Hepatocyte (in vitro differentiated cells): Measurements from ENCODE around the gene AK1. TPM values are rescaled to one million over a fixed set of nuclear protein-coding genes. Genes with fewer than 3 reads are reported as not detected.

Source experiments
- DNase-seq: peaks from one replicate; pipeline ENCODE4 v3.0.0-alpha.2; 2016; ENCODE audit warnings: low spot score
- H2AFZ ChIP-seq: fragments of 200-600 bp; sonication (generic); 2 replicates; pipeline ENCODE4 v1.6.0; 2016; ENCODE audit warnings: antibody characterized with exemption, mild to moderate bottlenecking
- H3K27ac ChIP-seq: fragments of 200-600 bp; sonication (generic); 2 replicates; pipeline ENCODE4 v1.5.1; 2016; ENCODE audit warnings: mild to moderate bottlenecking
- H3K27me3 ChIP-seq: fragments of 200-600 bp; sonication (generic); 2 replicates; pipeline ENCODE4 v1.6.1; 2016
- H3K36me3 ChIP-seq: fragments of 200-600 bp; sonication (generic); replicated peaks from 2 replicates; pipeline ENCODE4 v1.5.1; 2016; ENCODE audit warnings: low read depth; ENCODE audit not compliant: insufficient read depth
- H3K4me1 ChIP-seq: fragments of 200-600 bp; sonication (generic); 2 replicates; pipeline ENCODE4 v1.5.1; 2016; ENCODE audit warnings: mild to moderate bottlenecking, moderate library complexity; ENCODE audit not compliant: insufficient read depth
- H3K4me2 ChIP-seq: fragments of 200-600 bp; sonication (generic); 2 replicates; pipeline ENCODE4 v1.6.0; 2016
- H3K4me3 ChIP-seq: fragments of 200-600 bp; sonication (generic); 2 replicates; pipeline ENCODE4 v1.5.1; 2016; ENCODE audit warnings: mild to moderate bottlenecking
- H3K79me2 ChIP-seq: fragments of 200-600 bp; sonication (generic); 2 replicates; pipeline ENCODE4 v1.6.0; 2017; ENCODE audit warnings: mild to moderate bottlenecking
- H3K9me2 ChIP-seq: fragments of 200-600 bp; sonication (generic); replicated peaks from 2 replicates; pipeline ENCODE4 v1.6.0; 2017; ENCODE audit warnings: mild to moderate bottlenecking; ENCODE audit not compliant: insufficient read depth
- H3K9me3 ChIP-seq: fragments of 200-600 bp; sonication (generic); 2 replicates; pipeline ENCODE4 v1.5.1; 2016; ENCODE audit warnings: low read depth, mild to moderate bottlenecking
- H4K20me1 ChIP-seq: fragments of 200-600 bp; sonication (generic); 2 replicates; pipeline ENCODE4 v1.6.0; 2016; ENCODE audit warnings: mild to moderate bottlenecking; ENCODE audit not compliant: insufficient read depth, poor library complexity, severe bottlenecking
- CTCF ChIP-seq: fragments of 200-600 bp; sonication (generic); IDR thresholded peaks from 2 replicates; pipeline ENCODE4 v1.5.1; 2016; ENCODE audit warnings: antibody characterized with exemption, mild to moderate bottlenecking; ENCODE audit not compliant: poor library complexity
- EZH2 ChIP-seq: fragments of 200-600 bp; sonication (generic); IDR thresholded peaks from 2 replicates; pipeline ENCODE4 v1.6.1; 2016; ENCODE audit warnings: antibody characterized with exemption, mild to moderate bottlenecking, borderline replicate concordance
- EZH2phosphoT487 ChIP-seq: fragments of 200-600 bp; sonication (generic); IDR thresholded peaks from one replicate; pipeline ENCODE4 v1.6.1; 2018; ENCODE audit warnings: antibody characterized with exemption, mild to moderate bottlenecking, low read depth, moderate library complexity; ENCODE audit not compliant: unreplicated experiment, severe bottlenecking
- WGBS: methylation state at CpG from one replicate; pipeline ENCODE4 v1.1.6; 2016; ENCODE audit warnings: low lambda C conversion rate; ENCODE audit errors: missing lambda C conversion rate; 5-methylcytosine and 5-hydroxymethylcytosine counted together
- polyA plus RNA-seq: library from polyadenylated mRNA; unstranded; fragments of >200 nt; fragmentation: Nextera tagmentation; extraction: Ambion mirVana; gene quantifications from 2 replicates; pipeline ENCODE4 v1.2.1, GENCODE V29; 2016
- total RNA-seq: library from RNA; depleted of rRNA; stranded (reverse); fragments of >200 nt; gene quantifications from 2 replicates; pipeline ENCODE4 v1.2.3, GENCODE V29; 2014

The AK1 gene
- total and polyA plus RNA-seq, 2 experiments from 2014 or later = 28.3 to 91.3 TPM

DNA sequence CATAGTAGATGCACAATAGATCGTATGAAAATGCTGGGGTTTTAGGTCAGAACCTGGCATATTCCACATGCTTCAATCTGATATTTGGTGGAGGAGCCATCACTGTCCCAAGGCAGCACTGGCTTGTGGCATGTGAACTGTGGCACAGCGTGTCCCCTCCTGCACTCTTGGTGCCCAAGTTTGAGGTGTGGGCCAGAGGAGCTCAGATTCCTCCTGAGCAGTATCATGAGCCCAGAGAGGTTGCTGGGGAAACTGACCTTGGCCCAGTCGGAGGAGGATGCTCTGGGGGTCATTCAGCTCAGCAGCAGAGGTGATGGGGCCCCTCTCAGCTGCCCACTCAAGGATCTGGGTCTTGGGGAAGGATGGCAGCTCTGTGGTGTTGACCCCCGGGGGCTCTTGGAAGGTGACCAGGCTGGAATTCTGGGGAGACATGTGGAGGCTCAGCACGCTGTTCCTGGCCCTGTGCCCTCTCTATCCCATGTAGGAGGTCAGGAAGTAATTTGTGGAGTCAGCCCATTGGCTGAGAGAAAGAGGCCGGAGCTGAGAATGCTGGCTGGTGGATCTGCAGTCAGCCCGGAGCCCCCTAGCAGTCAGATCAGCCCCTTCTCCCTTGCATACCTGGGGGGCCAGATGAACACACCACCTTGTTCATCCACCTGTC, 51.1 kb downstream of the AK1 start:
- Histone ChIP-seq H4K20me1 (no peaks in the 10 kb centered on the region), H3K27ac (no peak overlapping the region), H3K4me1 (peaks cover 9% of the 10 kb centered on the region), H3K27me3 (no peaks in the 10 kb centered on the region), H2AFZ (no peak overlapping the region), H3K9me2 (no peaks in the 10 kb centered on the region), H3K79me2 (no peaks in the 10 kb centered on the region), H3K9me3 (no peaks in the 10 kb centered on the region), H3K4me3 (no peak overlapping the region), H3K36me3 (no peaks in the 10 kb centered on the region), H3K4me2 (peak overlapping the region; percentile 51)
- TF ChIP-seq CTCF (no peak), EZH2phosphoT487 (no peak), EZH2 (no peak)
- WGBS = 81% methylated on average over 6 of the region's 7 CpGs
- DNase-seq = no peak

GRCh38 chr9:127825319-127826051, 52.0 kb downstream of the AK1 start:
- no peaks in the 10 kb centered on the region for H3K9me3 ChIP-seq
- H4K20me1 ChIP-seq = no peaks in the 10 kb centered on the region
- no peak overlapping the region for H3K4me3 ChIP-seq
- peak overlapping the region; percentile 51 for H3K4me2 ChIP-seq
- H3K9me2 ChIP-seq = no peaks in the 10 kb centered on the region
- peaks cover 9% of the 10 kb centered on the region for H3K4me1 ChIP-seq
- 31% methylated on average over 36 of the region's 42 CpGs for WGBS
- no peak for TF ChIP-seq EZH2
- TF ChIP-seq CTCF = peak; percentile 43
- no peak overlapping the region for H3K27ac ChIP-seq
- no peaks in the 10 kb centered on the region for H3K27me3 ChIP-seq
- H2AFZ ChIP-seq = no peak overlapping the region
- peak; percentile 80 for DNase-seq
- H3K79me2 ChIP-seq = no peaks in the 10 kb centered on the region
- H3K36me3 ChIP-seq = no peaks in the 10 kb centered on the region

DNA sequence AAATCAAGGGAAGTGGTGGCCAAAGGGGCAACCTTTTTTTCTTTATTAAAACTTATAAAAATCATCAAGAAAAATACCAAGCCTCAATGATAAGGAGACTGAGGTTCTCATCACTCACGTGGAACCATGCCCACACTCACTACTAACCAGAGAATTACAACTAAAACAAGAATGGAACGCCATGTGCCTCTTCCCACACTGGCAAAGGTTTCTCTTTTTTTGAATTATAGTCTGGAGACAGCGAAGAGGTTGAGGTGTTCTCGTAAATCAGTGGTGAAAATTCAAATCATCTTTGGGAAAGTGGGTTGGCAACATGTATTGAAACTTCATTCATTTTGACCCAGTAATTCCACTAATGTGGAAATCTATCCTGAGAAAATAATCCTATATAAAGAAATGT, 55.4 kb downstream of the AK1 start:
- Histone ChIP-seq H3K4me1 (no peaks in the 10 kb centered on the region), H4K20me1 (no peaks in the 10 kb centered on the region), H3K36me3 (no peaks in the 10 kb centered on the region), H3K27me3 (no peaks in the 10 kb centered on the region), H2AFZ (no peak overlapping the region), H3K4me2 (no peak overlapping the region), H3K4me3 (no peak overlapping the region), H3K79me2 (no peaks in the 10 kb centered on the region), H3K27ac (no peak overlapping the region), H3K9me2 (no peaks in the 10 kb centered on the region), H3K9me3 (no peaks in the 10 kb centered on the region)
- peak; percentile 1 for DNase-seq
- 86% methylated on average over 4 of the region's 4 CpGs for WGBS
- TF ChIP-seq EZH2 (no peak), CTCF (no peak), EZH2phosphoT487 (no peak)
